Motor neuron (in vitro differentiated cells): ENCODE data around the gene LRRK1. TPM values are rescaled to one million over a fixed set of nuclear protein-coding genes. Genes with fewer than 3 reads are reported as not detected.

Source experiments
- ATAC-seq, 8 experiments: fragments of 200-7000 bp; cut with Tn5 transposase; replicated peaks in 6 of 8; 2 replicates each; pipeline ENCODE4 v1.8.0; 2021; ENCODE audit warnings: mild to moderate bottlenecking in 8 of 8, moderate library complexity in 8 of 8
- H3K27ac ChIP-seq, 2 donors: fragments of 250-450 bp; sonication (Bioruptor Pico); 2 replicates each; pipeline ENCODE4 v1.9.0; 2021; ENCODE audit warnings: antibody characterized with exemption in 2 of 2, mild to moderate bottlenecking in 2 of 2, moderate library complexity in 1 of 2
- H3K4me1 ChIP-seq, 2 donors: fragments of 250-450 bp; sonication (Bioruptor Pico); replicated peaks in 1 of 2; 2 replicates each; pipeline ENCODE4 v1.6.1; 2021; ENCODE audit warnings: antibody characterized with exemption in 2 of 2, mild to moderate bottlenecking in 2 of 2, moderate library complexity in 1 of 2
- H3K4me3 ChIP-seq, 5 donors: fragments of 250-450 bp; sonication (Bioruptor Pico); 2 replicates each; pipeline ENCODE4 v1.9.0; 2021; ENCODE audit warnings: antibody characterized with exemption in 5 of 5, mild to moderate bottlenecking in 5 of 5, moderate library complexity in 4 of 5
- WGBS, 10 experiments: fragments of 450-650 bp; shearing (Covaris generic); methylation state at CpG; one replicate each; pipeline ENCODE4 v1.0.0; 2022; 5-methylcytosine and 5-hydroxymethylcytosine counted together
- in situ Hi-C, 9 experiments: fragments of 400-800 bp; cut with MboI; loops; one replicate each; pipeline ENCODE4 v1.15.0; 2021; ENCODE audit warnings: low sequenced_read_pairs in 9 of 9, low pct_unique_long_range_greater_than_20kb in 2 of 9; ENCODE audit not compliant: unreplicated experiment in 9 of 9
- total RNA-seq, 8 experiments: library from RNA; unstranded; fragments of 300-600 nt; gene quantifications; 2 replicates each; pipeline versions ENCODE4 v1.2.3 to v1.2.4, GENCODE V29; 2022

LRRK1 gene
- total RNA-seq, 8 experiments from 2014 or later: 0.18 to 21.0 (median 1.2) TPM

GRCh38 chr15:100922192-100923040, 3.3 kb downstream of the LRRK1 start:
- 33 to 77% (median 68%) methylated on average over 2 to 13 of the region's 13 CpGs; no CpG with 5 or more reads in 1 of the 10 experiments for WGBS, 10 experiments
- Histone ChIP-seq H3K27ac (no peak overlapping the region), H3K4me1 (peaks cover 0 to 5% of the 10 kb centered on the region in 2 donors), H3K4me3 (no peak overlapping the region)
- no peak for ATAC-seq
- in situ Hi-C loops: loop anchor here in 1 of 9 experiments (25.0 kb wide), 1 partner anchor 90 kb away; no protein-coding TSS in a partner anchor

GRCh38 chr15:100923076-100923475, 3.9 kb downstream of the LRRK1 start:
- WGBS, 10 experiments: 78 to 100% (median 90%) methylated on average over 2 to 6 of the region's 7 CpGs; no CpG with 5 or more reads in 2 of the 10 experiments
- peaks cover 0 to 5% of the 10 kb centered on the region in 2 donors for H3K4me1 ChIP-seq
- in situ Hi-C loops: loop anchor here in 1 of 9 experiments (25.0 kb wide), 1 partner anchor 89 kb away; no protein-coding TSS in a partner anchor
- no peak overlapping the region for H3K4me3 ChIP-seq
- no peak overlapping the region for H3K27ac ChIP-seq
- no peak for ATAC-seq

GRCh38 chr15:100923902-100924301, 4.7 kb downstream of the LRRK1 start:
- Histone ChIP-seq H3K27ac (no peak overlapping the region), H3K4me1 (peaks cover 0 to 5% of the 10 kb centered on the region in 2 donors), H3K4me3 (no peak overlapping the region)
- WGBS, 10 experiments: 34 to 100% (median 68%) methylated on average over 1 to 4 of the region's 5 CpGs; no CpG with 5 or more reads in 1 of the 10 experiments
- in situ Hi-C loops: loop anchor here in 1 of 9 experiments (25.0 kb wide), 1 partner anchor 88 kb away; no protein-coding TSS in a partner anchor
- no peak for ATAC-seq

- H3K4me3 ChIP-seq: no peak overlapping the region
- 78 to 100% (median 87%) methylated on average over 3 to 8 of the region's 11 CpGs; no CpG with 5 or more reads in 3 of the 10 experiments for WGBS, 10 experiments
- H3K4me1 ChIP-seq: peaks cover 0 to 4% of the 10 kb centered on the region in 2 donors
- no peak for ATAC-seq
- in situ Hi-C loops: loop anchor here in 1 of 9 experiments (25.0 kb wide), 1 partner anchor 88 kb away; no protein-coding TSS in a partner anchor
- no peak overlapping the region for H3K27ac ChIP-seq
Measured at GRCh38 chr15:100924436-100924835, 5.3 kb downstream of the LRRK1 start.

GRCh38 chr15:100925480-100925879, 6.3 kb downstream of the LRRK1 start:
- in situ Hi-C loops: no loop called here
- H3K4me1 ChIP-seq: no peaks in the 10 kb centered on the region
- no peak overlapping the region for H3K27ac ChIP-seq
- no peak for ATAC-seq
- H3K4me3 ChIP-seq: no peak overlapping the region
- 80 to 100% (median 92%) methylated on average over 2 to 8 of the region's 8 CpGs for WGBS, 10 experiments

GRCh38 chr15:100926258-100926657, 7.1 kb downstream of the LRRK1 start:
- H3K4me3 ChIP-seq: no peak overlapping the region
- no peaks in the 10 kb centered on the region for H3K4me1 ChIP-seq
- in situ Hi-C loops: no loop called here
- no peak overlapping the region for H3K27ac ChIP-seq
- WGBS, 10 experiments: 60 to 100% (median 80%) methylated on average over 1 to 4 of the region's 11 CpGs; no CpG with 5 or more reads in 5 of the 10 experiments
- no peak for ATAC-seq

GRCh38 chr15:100926971-100927756, 8.0 kb downstream of the LRRK1 start:
- WGBS, 10 experiments: 66 to 100% (median 89%) methylated on average over 2 to 6 of the region's 11 CpGs; no CpG with 5 or more reads in 4 of the 10 experiments
- Histone ChIP-seq H3K4me1 (no peaks in the 10 kb centered on the region), H3K27ac (no peak overlapping the region), H3K4me3 (no peak overlapping the region)
- in situ Hi-C loops: no loop called here
- ATAC-seq: no peak

GRCh38 chr15:100928632-100929280, 9.6 kb downstream of the LRRK1 start:
- WGBS, 10 experiments: 64 to 100% (median 91%) methylated on average over 1 to 8 of the region's 13 CpGs; no CpG with 5 or more reads in 3 of the 10 experiments
- no peak for ATAC-seq
- in situ Hi-C loops: no loop called here
- Histone ChIP-seq H3K4me1 (no peaks in the 10 kb centered on the region), H3K27ac (no peak overlapping the region), H3K4me3 (no peak overlapping the region)

- 0 to 23% (median 16%) methylated on average over 1 to 3 of the region's 6 CpGs; no CpG with 5 or more reads in 6 of the 10 experiments for WGBS, 10 experiments
- H3K4me1 ChIP-seq: no peaks in the 10 kb centered on the region
- ATAC-seq: peak in 2 of 8 experiments; percentile 14 to 17
- no peak overlapping the region for H3K27ac ChIP-seq
- in situ Hi-C loops: loop anchor here in 1 of 9 experiments (10.0 kb wide), 1 partner anchor 75 kb away; no protein-coding TSS in a partner anchor
- no peak overlapping the region for H3K4me3 ChIP-seq
Measured at GRCh38 chr15:100929641-100930042, 10.5 kb downstream of the LRRK1 start.

- no peak for ATAC-seq
- H3K4me3 ChIP-seq: no peak overlapping the region
- in situ Hi-C loops: loop anchor here in 1 of 9 experiments (10.0 kb wide), 1 partner anchor 74 kb away; no protein-coding TSS in a partner anchor
- H3K27ac ChIP-seq: no peak overlapping the region
- WGBS, 10 experiments: 100% methylated on average over 1 of the region's 4 CpGs; no CpG with 5 or more reads in 9 of the 10 experiments
- no peaks in the 10 kb centered on the region for H3K4me1 ChIP-seq
Measured at GRCh38 chr15:100930306-100930848, 11.2 kb downstream of the LRRK1 start.

GRCh38 chr15:100931143-100931890, 12.2 kb downstream of the LRRK1 start:
- in situ Hi-C loops: loop anchor here in 1 of 9 experiments (10.0 kb wide), 1 partner anchor 73 kb away; no protein-coding TSS in a partner anchor
- Histone ChIP-seq H3K4me1 (no peaks in the 10 kb centered on the region), H3K27ac (no peak overlapping the region), H3K4me3 (no peak overlapping the region)
- WGBS, 10 experiments: 60 to 100% (median 80%) methylated on average over 1 to 7 of the region's 15 CpGs; no CpG with 5 or more reads in 2 of the 10 experiments
- ATAC-seq: no peak
